ENCODE measurements around the gene OBSL1. TPM values are rescaled to one million over a fixed set of nuclear protein-coding genes. Genes with fewer than 3 reads are reported as not detected.

OBSL1 gene
- total RNA-seq, 1 experiment from 2014 or later: 56.2 TPM

GRCh38 chr2:219543596-219544358 is 27.6 kb downstream of the OBSL1 start, which contains the start of the genes CHPF and TMEM198:
TSS of gene CHPF (minus strand) at chr2:219543809. CDS start at chr2:219543538, 271 bp downstream.
TSS of gene TMEM198 (plus strand) at chr2:219544028. CDS start at chr2:219544728, 700 bp downstream.
- CTCF ChIA-PET: interaction anchor here (0.6 to 3.4 kb wide), 14 partner anchors 9 to 155 kb away, joined by 3 to 19 read pairs (median 5); partner anchors contain the start of genes GMPPA and STK11IP
- no TSS peak for BruUV-seq (replicated peaks)
- Histone ChIP-seq H3K27me3 (replicated peaks; ENCODE audit: control insufficient read depth, insufficient read depth, low read length) (no peaks in the 10 kb centered on the region), H3K4me1 (peaks cover 19% of the 10 kb centered on the region), H3K4me3 (ENCODE audit: low read depth, low read length) (peak within 1 kb of the TSS; percentile 92), H3K36me3 (ENCODE audit: control insufficient read depth, insufficient read depth, low read length) (peaks cover 8% of the 10 kb centered on the region), H3K9me3 (no peaks in the 10 kb centered on the region)
- Mint-ChIP-seq H3K27me3 (ENCODE audit: insufficient read depth, unreplicated experiment) (no peaks in the 10 kb centered on the region), H3K36me3 (ENCODE audit: insufficient read depth, unreplicated experiment) (peaks cover 30% of the 10 kb centered on the region), H3K9me3 (ENCODE audit: unreplicated experiment) (no peaks in the 10 kb centered on the region), H3K27ac (ENCODE audit: unreplicated experiment) (peak within 1 kb of the TSS; percentile 87), H3K4me3 (ENCODE audit: unreplicated experiment) (peak within 1 kb of the TSS; percentile 92), H3K4me1 (ENCODE audit: low read depth, unreplicated experiment) (peaks cover 7% of the 10 kb centered on the region)
- POLR2A ChIA-PET: interaction anchor here (0.6 to 2.1 kb wide), 4 partner anchors 27 to 175 kb away, joined by 3 to 4 read pairs (median 3); partner anchors contain the start of genes OBSL1 and STK11IP
- TF ChIP-seq CTCF (IDR thresholded peaks at IDR 0.05; ENCODE audit: insufficient read depth in 1 of 2, low read depth in 1 of 2, low read length in 1 of 2, severe bottlenecking in 1 of 2, unreplicated experiment in 1 of 2): no peak
- intact Hi-C loops (cut with micrococcal nuclease; ENCODE audit: unreplicated experiment): loop anchor here (1.0 to 2.0 kb wide), 4 partner anchors 9 to 99 kb away; partner anchors contain the start of gene INHA
- peak; percentile 99 for DNase-seq

GRCh38 chr2:219542931-219543595 is 28.3 kb downstream of the OBSL1 start:
- Mint-ChIP-seq H3K4me1 (ENCODE audit: low read depth, unreplicated experiment) (peaks cover 7% of the 10 kb centered on the region), H3K27me3 (ENCODE audit: insufficient read depth, unreplicated experiment) (no peaks in the 10 kb centered on the region), H3K36me3 (ENCODE audit: insufficient read depth, unreplicated experiment) (peaks cover 34% of the 10 kb centered on the region), H3K4me3 (ENCODE audit: unreplicated experiment) (peak overlapping the region; percentile 92), H3K9me3 (ENCODE audit: unreplicated experiment) (no peaks in the 10 kb centered on the region), H3K27ac (ENCODE audit: unreplicated experiment) (peak overlapping the region; percentile 73)
- peak; percentile 55 to 63 for DNase-seq
- TF ChIP-seq CTCF (IDR thresholded peaks at IDR 0.05; ENCODE audit: insufficient read depth in 1 of 2, low read depth in 1 of 2, low read length in 1 of 2, severe bottlenecking in 1 of 2, unreplicated experiment in 1 of 2): no peak
- Histone ChIP-seq H3K36me3 (ENCODE audit: control insufficient read depth, insufficient read depth, low read length) (peaks cover 8% of the 10 kb centered on the region), H3K4me3 (ENCODE audit: low read depth, low read length) (peak overlapping the region; percentile 92), H3K27me3 (replicated peaks; ENCODE audit: control insufficient read depth, insufficient read depth, low read length) (no peaks in the 10 kb centered on the region), H3K4me1 (peaks cover 21% of the 10 kb centered on the region), H3K9me3 (no peaks in the 10 kb centered on the region)
- ChIA-PET POLR2A (interaction anchor here (0.6 to 2.1 kb wide), 3 partner anchors 28 to 100 kb away, joined by 3 to 4 read pairs (median 3); partner anchors contain the start of gene OBSL1), CTCF (interaction anchor here (0.6 to 3.4 kb wide), 15 partner anchors 9 to 154 kb away, joined by 3 to 19 read pairs (median 5); partner anchors contain the start of genes GMPPA, OBSL1 and STK11IP)
- no TSS peak for BruUV-seq (replicated peaks)
- intact Hi-C loops (cut with micrococcal nuclease; ENCODE audit: unreplicated experiment): loop anchor here (1.0 to 2.0 kb wide), 4 partner anchors 9 to 99 kb away; partner anchors contain the start of gene INHA

Data from Caco-2 (cell line).